DMS114 treated with DMSO at 0.1 percent for 48 hours (cell line): ENCODE measurements around the gene TBC1D4.
A peak's percentile ranks its signal among the peaks of the same experiment; 100 is the strongest.
"Not testable (repeated sequence)": the region's sequence is repeated elsewhere in the genome, so short reads cannot be mapped to it uniquely, and the experiment has no call there.

Experiments used
- DNase-seq: peaks from one replicate; lab custom pipeline; 2025; ENCODE audit not compliant: unreplicated experiment; lab: John Stamatoyannopoulos, UW

TBC1D4 gene

GRCh38 chr13:75364131-75364713, 117.7 kb downstream of the TBC1D4 start:
- no peak for DNase-seq

GRCh38 chr13:75363371-75363770, 118.6 kb downstream of the TBC1D4 start:
- DNase-seq: no peak

GRCh38 chr13:75362026-75362425, 119.9 kb downstream of the TBC1D4 start:
- no peak for DNase-seq

- no peak for DNase-seq
Measured at GRCh38 chr13:75360170-75360569, 121.8 kb downstream of the TBC1D4 start.

- no peak for DNase-seq
Measured at GRCh38 chr13:75359266-75359665, 122.7 kb downstream of the TBC1D4 start.

- DNase-seq: peak; percentile 3
Measured at GRCh38 chr13:75357576-75358289, 124.2 kb downstream of the TBC1D4 start.

GRCh38 chr13:75356421-75356820, 125.5 kb downstream of the TBC1D4 start:
- DNase-seq: no peak

GRCh38 chr13:75355609-75356008, 126.4 kb downstream of the TBC1D4 start:
- DNase-seq: no peak

- DNase-seq: no peak
Measured at GRCh38 chr13:75353781-75354193, 128.2 kb downstream of the TBC1D4 start.

- no peak for DNase-seq
Measured at GRCh38 chr13:75352641-75353327, 129.2 kb downstream of the TBC1D4 start.

- DNase-seq: not testable (repeated sequence)
Measured at GRCh38 chr13:75351538-75351937, 130.4 kb downstream of the TBC1D4 start.

- no peak for DNase-seq
Measured at GRCh38 chr13:75347925-75348324, 134.0 kb downstream of the TBC1D4 start.

- no peak for DNase-seq
Measured at GRCh38 chr13:75347457-75347856, 134.5 kb downstream of the TBC1D4 start.

- no peak for DNase-seq
Measured at GRCh38 chr13:75345193-75345592, 136.8 kb downstream of the TBC1D4 start.

GRCh38 chr13:75341028-75341427, 140.9 kb downstream of the TBC1D4 start:
- no peak for DNase-seq

GRCh38 chr13:75339635-75340374, 142.2 kb downstream of the TBC1D4 start:
- DNase-seq: no peak

- no peak for DNase-seq
Measured at GRCh38 chr13:75334634-75335447, 147.1 kb downstream of the TBC1D4 start.

GRCh38 chr13:75333103-75333502, 148.9 kb downstream of the TBC1D4 start:
- DNase-seq: no peak

GRCh38 chr13:75331792-75332349, 150.1 kb downstream of the TBC1D4 start:
- no peak for DNase-seq

- no peak for DNase-seq
Measured at GRCh38 chr13:75330770-75331169, 151.2 kb downstream of the TBC1D4 start.
